NB4 (cell line): ENCODE measurements around the gene HOXC4.

ENCODE experiments used
- DNase-seq: peaks from one replicate; pipeline ENCODE4 v3.0.0; 2010; ENCODE audit warnings: low read depth
- H3K4me3 ChIP-seq: one replicate; pipeline ENCODE4 v1.5.1; 2011; ENCODE audit warnings: mild to moderate bottlenecking, low read depth, low read length, moderate library complexity
- MAX ChIP-seq: IDR thresholded peaks from 2 replicates; pipeline ENCODE4 v1.6.1; 2011; ENCODE audit warnings: low read depth, low read length
- MYC ChIP-seq: IDR thresholded peaks from 2 replicates; pipeline ENCODE4 v1.6.1; 2011; ENCODE audit warnings: low read depth, low read length
- POLR2A ChIP-seq: IDR thresholded peaks from 2 replicates; pipeline ENCODE4 v1.6.1; 2011; ENCODE audit warnings: mild to moderate bottlenecking; ENCODE audit not compliant: insufficient read length; ENCODE audit errors: extremely low read depth
- TF ChIP-seq, protein P1 (sequence below): IDR thresholded peaks from one replicate; pipeline ENCODE4 v1.5.1; 2012; ENCODE audit warnings: low read depth, low read length

Gene HOXC4

GRCh38 chr12:54049108-54049507 lies 4.5 kb upstream of the HOXC4 start:
- DNase-seq, result no peak
- TF ChIP-seq MAX (no peak), POLR2A (no peak), MYC (no peak)
- TF ChIP-seq, protein P1, sequence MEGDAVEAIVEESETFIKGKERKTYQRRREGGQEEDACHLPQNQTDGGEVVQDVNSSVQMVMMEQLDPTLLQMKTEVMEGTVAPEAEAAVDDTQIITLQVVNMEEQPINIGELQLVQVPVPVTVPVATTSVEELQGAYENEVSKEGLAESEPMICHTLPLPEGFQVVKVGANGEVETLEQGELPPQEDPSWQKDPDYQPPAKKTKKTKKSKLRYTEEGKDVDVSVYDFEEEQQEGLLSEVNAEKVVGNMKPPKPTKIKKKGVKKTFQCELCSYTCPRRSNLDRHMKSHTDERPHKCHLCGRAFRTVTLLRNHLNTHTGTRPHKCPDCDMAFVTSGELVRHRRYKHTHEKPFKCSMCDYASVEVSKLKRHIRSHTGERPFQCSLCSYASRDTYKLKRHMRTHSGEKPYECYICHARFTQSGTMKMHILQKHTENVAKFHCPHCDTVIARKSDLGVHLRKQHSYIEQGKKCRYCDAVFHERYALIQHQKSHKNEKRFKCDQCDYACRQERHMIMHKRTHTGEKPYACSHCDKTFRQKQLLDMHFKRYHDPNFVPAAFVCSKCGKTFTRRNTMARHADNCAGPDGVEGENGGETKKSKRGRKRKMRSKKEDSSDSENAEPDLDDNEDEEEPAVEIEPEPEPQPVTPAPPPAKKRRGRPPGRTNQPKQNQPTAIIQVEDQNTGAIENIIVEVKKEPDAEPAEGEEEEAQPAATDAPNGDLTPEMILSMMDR, result no peak
- H3K4me3 ChIP-seq, result no peak overlapping the region

DNA sequence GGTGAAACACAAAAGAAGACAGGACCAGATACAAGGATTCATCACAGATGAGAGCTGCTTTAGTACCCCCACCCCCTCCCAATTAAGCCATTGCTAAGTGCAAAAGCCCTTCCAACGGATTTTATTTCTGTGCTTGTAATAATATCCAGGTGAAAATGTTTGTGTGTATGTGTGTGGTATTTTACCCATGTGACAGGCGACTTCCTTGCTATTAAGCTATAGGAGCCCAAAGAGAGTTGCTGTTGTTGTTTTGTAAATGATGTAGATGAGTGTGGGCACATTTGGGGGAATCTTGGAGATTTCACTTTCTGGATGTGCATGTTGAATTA lies 3.2 kb upstream of the HOXC4 start:
- DNase-seq, result no peak
- no peak overlapping the region for H3K4me3 ChIP-seq
- TF ChIP-seq MAX, result no peak
- TF ChIP-seq POLR2A, result no peak
- TF ChIP-seq, protein P1, result no peak
- TF ChIP-seq MYC, result no peak

GRCh38 chr12:54051026-54051842 lies 2.4 kb upstream of the HOXC4 start:
- TF ChIP-seq, protein P1, result no peak
- TF ChIP-seq POLR2A (no peak), MYC (no peak), MAX (no peak)
- peak; percentile 44 for DNase-seq
- no peak overlapping the region for H3K4me3 ChIP-seq

DNA sequence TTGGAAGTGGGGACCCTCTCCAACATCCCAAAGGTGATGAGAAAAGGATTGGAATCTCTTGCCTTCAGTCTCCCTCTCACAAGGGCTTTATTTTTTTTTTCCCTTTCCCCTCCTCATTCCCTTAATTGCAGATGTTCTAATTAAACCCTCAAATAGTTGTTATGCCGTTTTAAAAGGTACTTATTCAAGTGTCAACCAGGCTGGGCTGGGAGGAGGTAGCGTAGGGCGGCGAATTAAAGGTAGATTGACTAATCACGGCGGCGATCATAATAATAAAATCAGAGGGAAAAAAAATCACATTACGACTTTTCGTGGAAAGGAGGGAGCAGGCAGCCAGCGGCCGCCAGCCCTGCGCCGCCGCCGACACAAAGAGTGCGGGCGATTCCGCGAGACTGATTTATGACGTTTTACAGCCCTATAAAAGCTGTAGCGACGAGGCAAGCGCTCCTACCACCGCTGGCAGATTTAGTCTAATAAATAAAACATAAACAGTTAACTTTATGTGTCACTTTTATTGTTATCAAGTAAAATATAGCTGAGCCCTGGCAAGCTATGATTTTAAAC lies 1.7 kb upstream of the HOXC4 start:
- TF ChIP-seq, protein P1, result no peak
- TF ChIP-seq POLR2A (no peak), MAX (no peak), MYC (no peak)
- H3K4me3 ChIP-seq, result no peak overlapping the region
- DNase-seq, result no peak

DNA sequence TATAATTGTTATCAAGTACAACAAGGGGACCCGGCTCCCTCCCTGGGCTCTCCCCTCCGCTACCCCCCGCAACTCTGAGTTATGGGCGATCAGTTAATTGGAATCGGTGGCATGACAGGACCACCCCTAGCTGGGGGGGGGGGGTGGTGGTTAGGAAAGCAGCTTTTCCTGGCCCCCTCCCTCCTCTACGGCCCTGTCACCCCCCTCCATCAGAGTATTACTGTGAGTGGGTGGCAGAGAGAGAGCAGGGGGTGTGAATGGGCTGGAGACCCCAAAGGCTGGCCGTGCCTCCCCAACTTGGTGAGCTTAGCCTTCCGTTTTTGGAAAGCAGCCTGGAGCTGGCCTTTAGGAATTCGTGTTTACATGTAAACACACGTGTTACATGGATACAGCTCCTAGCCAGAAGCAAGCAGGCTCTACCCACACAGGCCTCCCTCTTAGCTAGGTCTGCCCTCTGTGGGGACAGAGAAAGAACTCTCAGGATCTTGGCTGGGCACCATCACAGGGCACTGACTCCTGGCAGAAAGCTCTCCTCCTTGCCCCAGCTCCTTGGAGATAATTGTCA lies 1.1 kb upstream of the HOXC4 start:
- no peak for TF ChIP-seq MYC
- TF ChIP-seq MAX, result no peak
- TF ChIP-seq, protein P1, result no peak
- no peak for TF ChIP-seq POLR2A
- DNase-seq, result no peak
- H3K4me3 ChIP-seq, result no peak overlapping the region
